GM12873 (cell line): Measurements from ENCODE around the gene FLYWCH2.

ENCODE experiments used
- CTCF ChIP-seq: IDR thresholded peaks from 2 replicates; pipeline ENCODE4 v1.5.1; 2012; ENCODE audit warnings: low read depth, mild to moderate bottlenecking, moderate library complexity, low read length, control low read depth; ENCODE audit not compliant: insufficient read depth; ENCODE audit errors: missing control alignments

The FLYWCH2 gene

DNA sequence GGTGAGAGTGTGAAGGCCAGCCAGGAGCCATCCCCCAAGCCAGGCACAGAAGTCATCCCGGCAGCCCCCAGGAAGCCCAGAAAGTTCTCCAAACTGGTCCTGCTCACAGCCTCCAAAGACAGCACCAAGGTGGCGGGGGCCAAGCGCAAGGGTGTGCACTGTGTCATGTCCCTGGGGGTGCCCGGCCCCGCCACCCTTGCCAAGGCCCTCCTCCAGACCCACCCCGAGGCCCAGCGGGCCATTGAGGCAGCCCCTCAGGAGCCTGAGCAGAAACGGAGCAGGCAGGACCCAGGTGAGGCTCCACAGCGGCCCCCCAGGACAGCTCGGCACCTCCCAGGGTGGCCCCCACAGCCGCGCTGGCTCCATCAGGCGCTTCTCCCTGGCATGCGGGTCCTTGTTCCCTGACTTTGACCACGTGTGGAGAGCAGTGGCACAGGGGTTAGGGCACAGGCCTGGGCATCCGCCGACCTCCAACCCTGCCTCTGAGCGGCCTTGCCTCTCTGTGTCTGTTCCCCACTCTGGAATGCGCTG is 13.5 kb downstream of the FLYWCH2 start:
- TF ChIP-seq CTCF: no peak

GRCh38 chr16:2897110-2897509 is 14.1 kb downstream of the FLYWCH2 start:
- TF ChIP-seq CTCF: no peak

- no peak for TF ChIP-seq CTCF
These were observed 16.0 kb downstream of the FLYWCH2 start for GRCh38 chr16:2898831-2899563.

GRCh38 chr16:2899564-2900072 is 16.6 kb downstream of the FLYWCH2 start:
- no peak for TF ChIP-seq CTCF

GRCh38 chr16:2900526-2901075 is 17.6 kb downstream of the FLYWCH2 start:
- TF ChIP-seq CTCF: no peak

DNA sequence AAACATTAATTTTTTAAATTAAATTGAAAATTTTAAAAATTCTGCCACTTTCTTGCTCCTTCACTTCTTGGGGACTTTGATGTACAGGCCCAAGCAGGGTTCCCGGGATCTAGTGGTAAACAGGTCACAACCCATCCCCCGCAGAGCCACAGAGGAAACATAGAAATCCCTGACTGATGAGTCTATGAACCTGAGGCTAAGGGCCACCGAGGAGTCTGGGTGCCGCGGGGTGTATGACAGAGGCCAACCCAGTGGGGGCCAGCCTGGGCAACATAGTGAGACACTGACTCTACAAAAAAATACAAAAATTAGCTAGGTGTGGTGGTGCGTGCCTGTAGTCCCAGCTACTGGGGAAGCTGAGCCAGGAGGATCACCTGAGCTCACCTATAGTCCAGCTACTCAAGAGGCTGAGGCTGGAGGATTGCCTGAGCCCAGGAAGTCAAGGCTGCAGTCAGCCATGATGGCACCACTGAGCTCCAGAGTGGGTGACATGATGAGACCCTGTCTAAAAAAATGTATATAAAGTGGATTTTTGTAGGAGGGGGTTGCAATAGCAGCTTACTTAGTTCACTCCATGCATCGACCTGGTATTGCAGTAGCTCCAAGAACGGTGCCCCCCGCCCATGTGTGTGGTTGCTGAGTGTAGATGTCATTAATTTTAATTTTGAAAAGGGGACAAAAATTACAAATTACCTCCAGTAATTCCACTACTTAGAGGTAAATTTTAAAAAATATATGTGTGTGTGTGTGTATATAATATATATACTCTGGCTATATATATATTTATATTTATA is 19.5 kb downstream of the FLYWCH2 start:
- no peak for TF ChIP-seq CTCF
